Fibroblast of skin of left biceps (primary cell): Measurements from ENCODE around the gene DMP1.
"Not testable (repeated sequence)": the region's sequence is repeated elsewhere in the genome, so short reads cannot be mapped to it uniquely, and the experiment has no call there.

Source experiments
- DNase-seq, 2 experiments: peaks; one replicate each; pipeline ENCODE4 v3.0.0-alpha.2; 2013; ENCODE audit warnings: low read depth in 2 of 2

DMP1 gene

GRCh38 chr4:87688316-87688715 is 38.2 kb downstream of the DMP1 start:
- no peak for DNase-seq

DNA sequence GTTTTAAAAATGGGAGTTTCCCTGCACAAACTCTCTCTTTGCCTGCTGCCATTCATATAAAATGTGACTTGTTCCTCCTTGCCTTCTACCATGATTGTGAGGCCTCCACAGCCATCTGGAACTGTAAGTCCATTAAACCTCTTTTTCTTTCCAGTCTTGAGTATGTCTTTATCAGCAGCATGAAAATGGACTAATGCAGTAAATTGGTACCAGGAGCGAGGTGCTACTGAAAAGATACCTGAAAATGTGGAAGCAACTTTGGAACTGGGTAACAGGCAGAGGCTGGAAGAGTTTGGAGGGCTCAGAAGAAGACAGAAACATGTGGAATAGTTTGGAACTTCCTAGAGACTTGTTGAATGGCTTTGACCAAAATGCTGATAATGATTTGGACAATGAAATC is 40.9 kb downstream of the DMP1 start:
- not testable (repeated sequence) for DNase-seq

GRCh38 chr4:87692060-87692459 is 42.0 kb downstream of the DMP1 start:
- not testable (repeated sequence) for DNase-seq

GRCh38 chr4:87697272-87697671 is 47.2 kb downstream of the DMP1 start:
- DNase-seq, result no peak

DNA sequence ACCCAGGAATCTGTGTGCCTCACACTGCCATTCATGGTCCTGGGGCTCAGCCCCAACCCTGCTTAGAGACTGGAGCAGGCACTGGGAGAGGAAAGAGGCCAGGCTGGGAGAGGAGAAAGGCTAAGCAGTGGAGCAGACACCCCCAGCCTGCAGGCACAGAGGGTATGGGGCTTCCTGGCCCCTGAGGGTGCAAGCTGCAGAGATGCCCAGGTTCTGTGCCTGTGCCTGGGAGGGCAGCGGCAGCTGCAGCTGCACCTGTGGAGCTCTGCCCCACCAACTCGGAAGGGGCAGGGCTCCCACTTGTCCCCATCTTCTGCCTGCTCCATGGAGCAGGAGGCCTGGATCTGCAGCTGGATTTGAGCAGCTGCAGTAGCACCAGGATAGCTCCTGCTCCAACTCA is 47.9 kb downstream of the DMP1 start:
- no peak for DNase-seq

- no peak for DNase-seq
Observed at GRCh38 chr4:87698394-87698793, 48.3 kb downstream of the DMP1 start.

DNA sequence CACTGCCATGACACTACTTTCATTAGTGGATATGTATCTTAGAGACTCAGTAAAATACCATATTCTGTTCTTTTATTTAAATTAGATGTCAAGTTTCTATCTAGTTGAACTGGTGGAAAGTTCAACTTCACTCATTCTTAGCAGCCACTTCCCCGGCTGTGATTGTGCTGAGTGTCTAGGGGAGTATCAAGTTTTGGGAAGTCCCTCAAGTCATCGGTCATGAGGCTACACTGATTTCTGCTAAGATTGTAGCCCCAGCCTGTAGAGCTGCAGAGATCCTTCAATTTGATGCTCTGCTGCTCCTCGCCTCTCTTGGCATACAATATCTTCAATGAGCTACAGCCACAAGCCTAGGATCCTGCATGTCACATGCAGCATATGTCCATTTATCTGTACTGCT is 53.9 kb downstream of the DMP1 start:
- no peak for DNase-seq

- no peak for DNase-seq
Observed at GRCh38 chr4:87707279-87707918, 57.3 kb downstream of the DMP1 start.
